H1 (cell line): Measurements from ENCODE around the gene CYGB. TPM values are rescaled to one million over a fixed set of nuclear protein-coding genes. Genes with fewer than 3 reads are reported as not detected.

Source experiments
- SAP30 ChIP-seq: fragments of 300-600 bp; sonication (generic); IDR thresholded peaks from 2 replicates; pipeline ENCODE4 v1.7.1; 2012; ENCODE audit warnings: low read length, moderate library complexity, mild to moderate bottlenecking, inconsistent platforms; ENCODE audit not compliant: insufficient read depth, insufficient replicate concordance
- TCF12 ChIP-seq: IDR thresholded peaks from 2 replicates; pipeline ENCODE4 v1.6.1; 2011; ENCODE audit warnings: low read depth, mild to moderate bottlenecking, low read length
- polyA plus RNA-seq, 7 experiments: library from polyadenylated mRNA; depleted of rRNA in 3 of 7; stranded (reverse) in 5 of 7; unstranded in 2 of 7; fragments of >200 nt in 5 of 7; fragments of 200-250 nt in 2 of 7; gene quantifications; 1 replicate in 5 of 7; 2 replicates in 1 of 7; 4 replicates in 1 of 7; pipeline versions ENCODE4 v1.2.1 to v1.2.3, GENCODE V29; 2011 to 2013; ENCODE audit warnings: missing spikeins in 2 of 7, mixed read lengths in 2 of 7
- total RNA-seq: library from RNA; stranded (reverse); fragmentation: NEBNext Ultra II Directional; extraction: Animal tissue kit (Norgen Biotek cat#: 25700); gene quantifications from 2 replicates; pipeline ENCODE4 v1.2.1, GENCODE V29; 2021
- TF ChIP-seq, protein P1 (sequence below), 3 experiments: IDR thresholded peaks; 1 replicate in 2 of 3; 2 replicates in 1 of 3; pipeline versions ENCODE4 v1.5.1 to v1.6.1; 2011; ENCODE audit warnings: low read length in 3 of 3, mild to moderate bottlenecking in 3 of 3, inconsistent platforms in 2 of 3, low read depth in 1 of 3, moderate library complexity in 1 of 3; ENCODE audit not compliant: insufficient read depth in 1 of 3; ENCODE audit errors: control extremely low read depth in 1 of 3

CYGB gene
- total and polyA plus RNA-seq, 2 of the 8 experiments (the other 6 are each of a cell fraction or from before 2014, with no cell fraction given) = 2.7 to 3.7 TPM

DNA sequence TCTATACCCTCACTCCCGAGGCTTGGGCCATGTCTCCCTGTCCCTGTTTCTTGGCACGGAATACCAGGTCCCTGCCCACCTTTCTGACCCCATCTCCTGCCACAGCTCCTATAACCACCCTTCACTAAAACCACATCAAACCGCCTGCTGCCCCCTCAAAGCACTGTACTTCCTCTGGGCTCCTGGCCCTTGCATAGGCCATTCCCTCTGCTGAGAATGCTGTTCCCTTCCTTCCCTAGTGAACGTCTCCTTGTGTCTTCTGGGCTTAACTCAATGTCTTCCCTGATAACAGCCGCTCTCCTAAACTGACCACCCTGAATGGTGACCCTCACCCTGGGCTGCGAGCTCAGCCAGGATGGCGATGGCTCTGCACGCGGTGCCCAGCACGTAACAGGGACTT lies 59.4 kb downstream of the CYGB start (continued):
- TF ChIP-seq SAP30 (no peak), TCF12 (no peak)
- TF ChIP-seq, protein P1, sequence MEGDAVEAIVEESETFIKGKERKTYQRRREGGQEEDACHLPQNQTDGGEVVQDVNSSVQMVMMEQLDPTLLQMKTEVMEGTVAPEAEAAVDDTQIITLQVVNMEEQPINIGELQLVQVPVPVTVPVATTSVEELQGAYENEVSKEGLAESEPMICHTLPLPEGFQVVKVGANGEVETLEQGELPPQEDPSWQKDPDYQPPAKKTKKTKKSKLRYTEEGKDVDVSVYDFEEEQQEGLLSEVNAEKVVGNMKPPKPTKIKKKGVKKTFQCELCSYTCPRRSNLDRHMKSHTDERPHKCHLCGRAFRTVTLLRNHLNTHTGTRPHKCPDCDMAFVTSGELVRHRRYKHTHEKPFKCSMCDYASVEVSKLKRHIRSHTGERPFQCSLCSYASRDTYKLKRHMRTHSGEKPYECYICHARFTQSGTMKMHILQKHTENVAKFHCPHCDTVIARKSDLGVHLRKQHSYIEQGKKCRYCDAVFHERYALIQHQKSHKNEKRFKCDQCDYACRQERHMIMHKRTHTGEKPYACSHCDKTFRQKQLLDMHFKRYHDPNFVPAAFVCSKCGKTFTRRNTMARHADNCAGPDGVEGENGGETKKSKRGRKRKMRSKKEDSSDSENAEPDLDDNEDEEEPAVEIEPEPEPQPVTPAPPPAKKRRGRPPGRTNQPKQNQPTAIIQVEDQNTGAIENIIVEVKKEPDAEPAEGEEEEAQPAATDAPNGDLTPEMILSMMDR (IDR thresholded peaks at IDR 0.05; ENCODE audit: control extremely low read depth in 1 of 3, insufficient read depth in 1 of 3, low read depth in 1 of 3, low read length in 3 of 3) = no peak
